Measurements from ENCODE around the gene ADAMTS13. TPM values are rescaled to one million over a fixed set of nuclear protein-coding genes. Genes with fewer than 3 reads are reported as not detected.

Gene ADAMTS13
- total and polyA plus RNA-seq, 9 of the 15 experiments (the other 6 are each of a cell fraction or from before 2014, with no cell fraction given): 0.03 to 0.20 (median 0.04) TPM; not detected in 4

- peak within 1 kb of the TSS; percentile 59 for H3K27ac ChIP-seq (ENCODE audit: extremely low read depth, low read depth, low read length)
- H3K27me3 ChIP-seq (ENCODE audit: control insufficient read depth in 2 of 2, insufficient read depth in 2 of 2, low read length in 2 of 2): no peaks in the 10 kb centered on the region
- in situ Hi-C loops (cut with MboI) (no loop called here), intact Hi-C loops (cut with micrococcal nuclease) (no loop called here)
- H3K4me1 ChIP-seq (replicated peaks in 1 of 2; ENCODE audit: control insufficient read depth in 2 of 2, insufficient read depth in 2 of 2, low read length in 2 of 2): peaks cover 20 to 31% of the 10 kb centered on the region in 2 experiments
- H4K20me1 ChIP-seq (replicated peaks; ENCODE audit: control insufficient read depth, insufficient read depth, low read length): peaks cover 4% of the 10 kb centered on the region; the same call in 1 of the 2 replicates
- H3K4me2 ChIP-seq (ENCODE audit: insufficient read depth, low read length): peak within 1 kb of the TSS; percentile 95
- no peaks in the 10 kb centered on the region for H3K9me1 ChIP-seq (ENCODE audit: control insufficient read depth, insufficient read depth, low read length)
- ATAC-seq (peak; percentile 90), DNase-seq (ENCODE audit: extremely low read depth in 1 of 4, low spot score in 3 of 4) (peak; percentile 79 to 93 (median 85)), FAIRE-seq (peak; percentile 89)
- H3K36me3 ChIP-seq (ENCODE audit: control insufficient read depth, insufficient read depth, low read length): peaks cover 41% of the 10 kb centered on the region
- ChIA-PET CTCF (ENCODE audit: low intra/inter-chr PET ratio) (interaction anchor here (1.8 kb wide), 1 partner anchor 11 kb away, joined by 5 read pairs; no protein-coding TSS in a partner anchor), POLR2A (interaction anchor here (0.6 to 1.4 kb wide), 4 partner anchors 8 to 167 kb away, joined by 3 to 5 read pairs (median 3); no protein-coding TSS in a partner anchor)
- peak within 1 kb of the TSS; percentile 84 to 97 for H3K9ac ChIP-seq (ENCODE audit: insufficient read depth in 1 of 2, low read depth in 2 of 2, low read length in 2 of 2)
- 0% methylated on average over 56 of the region's 75 CpGs for WGBS (ENCODE audit: insufficient coverage, low coverage, missing lambda C conversion rate)
- H3K9me3 ChIP-seq (replicated peaks; ENCODE audit: control insufficient read depth, insufficient read depth, low read depth, low read length): no peaks in the 10 kb centered on the region
- peak within 1 kb of the TSS; percentile 94 for H3K4me3 ChIP-seq
- peak within 1 kb of the TSS; percentile 98 for H2AFZ ChIP-seq (ENCODE audit: low read depth, low read length)
- peaks cover 46% of the 10 kb centered on the region for H3K79me2 ChIP-seq (ENCODE audit: control insufficient read depth, insufficient read depth, low read length)
- TSS peak; percentile 71 for BruUV-seq (replicated peaks)
- TF ChIP-seq PKNOX1 (IDR thresholded peaks at IDR 0.05): peak; percentile 78
- TF ChIP-seq HNRNPLL (IDR thresholded peaks at IDR 0.05; ENCODE audit: low read depth, low read length, poor library complexity, severe bottlenecking): peak; percentile 62
- no peak; the same call in 1 of the 2 replicates for TF ChIP-seq ILF3 (IDR thresholded peaks at IDR 0.05; ENCODE audit: borderline replicate concordance)
- TF ChIP-seq ZSCAN29 (IDR thresholded peaks at IDR 0.05): peak; percentile 46; the same call in 1 of the 2 replicates
- no peak; the same call in 1 of the 2 replicates for TF ChIP-seq PML (IDR thresholded peaks at IDR 0.05; ENCODE audit: low read length)
- no peak for TF ChIP-seq BRF1 (IDR thresholded peaks at IDR 0.05; ENCODE audit: borderline replicate concordance, extremely low read depth, insufficient read length)
- TF ChIP-seq MEF2D (tag; conservative IDR thresholded peaks at IDR 0.05; ENCODE audit: low read depth): 0 out of 2 replicates have a peak, but pooled peaks have one; percentile 42
- TF ChIP-seq ZNF609 (CRISPR knock-in tag; IDR thresholded peaks at IDR 0.05; ENCODE audit: borderline replicate concordance): no peak
- peak; percentile 99 for TF ChIP-seq PHF20 (IDR thresholded peaks at IDR 0.05; ENCODE audit: partially characterized antibody)
- TF ChIP-seq, protein P1, sequence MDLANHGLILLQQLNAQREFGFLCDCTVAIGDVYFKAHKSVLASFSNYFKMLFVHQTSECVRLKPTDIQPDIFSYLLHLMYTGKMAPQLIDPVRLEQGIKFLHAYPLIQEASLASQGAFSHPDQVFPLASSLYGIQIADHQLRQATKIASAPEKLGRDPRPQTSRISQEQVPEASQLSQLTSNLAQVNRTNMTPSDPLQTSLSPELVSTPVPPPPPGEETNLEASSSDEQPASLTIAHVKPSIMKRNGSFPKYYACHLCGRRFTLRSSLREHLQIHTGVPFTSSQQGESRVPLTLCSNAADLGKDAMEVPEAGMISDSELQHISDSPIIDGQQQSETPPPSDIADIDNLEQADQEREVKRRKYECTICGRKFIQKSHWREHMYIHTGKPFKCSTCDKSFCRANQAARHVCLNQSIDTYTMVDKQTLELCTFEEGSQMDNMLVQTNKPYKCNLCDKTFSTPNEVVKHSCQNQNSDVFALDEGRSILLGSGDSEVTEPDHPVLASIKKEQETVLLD (IDR thresholded peaks at IDR 0.05): peak; percentile 87
- TF ChIP-seq U2AF2 (optimal IDR thresholded peaks at IDR 0.05; ENCODE audit: low read depth, low read length): no peak
- TF ChIP-seq ZNF436 (CRISPR knock-in tag; IDR thresholded peaks at IDR 0.05): no peak
- TF ChIP-seq SAFB2 (IDR thresholded peaks at IDR 0.05; ENCODE audit: borderline replicate concordance, low read depth, low read length, severe bottlenecking): no peak
Measured at GRCh38 chr9:133417541-133418461, 4.4 kb upstream of the ADAMTS13 start, which contains the start of gene REXO4. TSS of gene REXO4 (minus strand) at chr9:133418010. CDS start at chr9:133417844, 166 bp downstream.
